ENCODE measurements around the gene FBXL16. TPM values are rescaled to one million over a fixed set of nuclear protein-coding genes. Genes with fewer than 3 reads are reported as not detected.

Gene FBXL16
- total and polyA plus RNA-seq, 9 of the 15 experiments (the other 6 are each of a cell fraction or from before 2014, with no cell fraction given), result 0.21 to 8.2 (median 1.7) TPM

- TF ChIP-seq MLLT1 (IDR thresholded peaks at IDR 0.05) (no peak), ZBTB26 (CRISPR knock-in tag; IDR thresholded peaks at IDR 0.05) (no peak), MXI1 (IDR thresholded peaks at IDR 0.05; ENCODE audit: low read depth, low read length) (no peak), CBFB (CRISPR knock-in tag; IDR thresholded peaks at IDR 0.05) (0 out of 2 replicates have a peak, but pooled peaks have one; percentile 43), RFX7 (CRISPR knock-in tag; IDR thresholded peaks at IDR 0.05) (no peak), THAP12 (CRISPR knock-in tag; IDR thresholded peaks at IDR 0.05) (peak; percentile 11; the same call in 1 of the 2 replicates), HNRNPL (IDR thresholded peaks at IDR 0.05; ENCODE audit: low read depth, low read length) (0 out of 2 replicates have a peak, but pooled peaks have one; percentile 50), ZNF512 (tag; IDR thresholded peaks at IDR 0.05) (no peak), ZNF143 (CRISPR knock-in tag; IDR thresholded peaks at IDR 0.05) (no peak), FOXJ2 (tag; IDR thresholded peaks at IDR 0.05) (no peak), MYNN (IDR thresholded peaks at IDR 0.05) (no peak; the same call in 1 of the 2 replicates), MYNN (CRISPR knock-in tag; IDR thresholded peaks at IDR 0.05) (no peak), ZBTB5 (IDR thresholded peaks at IDR 0.05) (no peak), MAX (CRISPR knock-in tag; IDR thresholded peaks at IDR 0.05) (no peak; the same call in none of the 2 replicates), RBBP5 (IDR thresholded peaks at IDR 0.05; ENCODE audit: borderline replicate concordance, insufficient read depth, low read length, poor library complexity, severe bottlenecking) (peak; percentile 66), ZNF217 (CRISPR knock-in tag; IDR thresholded peaks at IDR 0.05) (no peak), GATAD2A (IDR thresholded peaks at IDR 0.05) (no peak)
Measured at GRCh38 chr16:683396-684070, 22.1 kb downstream of the FBXL16 start (continued).

Measured in K562 (cell line).